Liver (tissue), 3 donors: ENCODE data around the gene MOV10L1.

ENCODE experiments used
- RXRA ChIP-seq, 2 donors: IDR thresholded peaks; 2 replicates each; pipeline ENCODE4 v1.6.1; 2017 to 2018; ENCODE audit warnings: antibody characterized with exemption in 2 of 2, mild to moderate bottlenecking in 1 of 2
- TF ChIP-seq, protein P1 (sequence below): fragments of 150-350 bp; IDR thresholded peaks from 2 replicates; pipeline ENCODE4 v1.5.1; 2017; ENCODE audit warnings: improper control_type of control experiment, low read depth, low read length; ENCODE audit not compliant: missing input control
- TF ChIP-seq, protein P2 (sequence below): IDR thresholded peaks from 2 replicates; pipeline ENCODE4 v1.6.1; 2016; ENCODE audit warnings: antibody characterized with exemption
- donor health status: healthy.
- donor health status: healthy.

DNA sequence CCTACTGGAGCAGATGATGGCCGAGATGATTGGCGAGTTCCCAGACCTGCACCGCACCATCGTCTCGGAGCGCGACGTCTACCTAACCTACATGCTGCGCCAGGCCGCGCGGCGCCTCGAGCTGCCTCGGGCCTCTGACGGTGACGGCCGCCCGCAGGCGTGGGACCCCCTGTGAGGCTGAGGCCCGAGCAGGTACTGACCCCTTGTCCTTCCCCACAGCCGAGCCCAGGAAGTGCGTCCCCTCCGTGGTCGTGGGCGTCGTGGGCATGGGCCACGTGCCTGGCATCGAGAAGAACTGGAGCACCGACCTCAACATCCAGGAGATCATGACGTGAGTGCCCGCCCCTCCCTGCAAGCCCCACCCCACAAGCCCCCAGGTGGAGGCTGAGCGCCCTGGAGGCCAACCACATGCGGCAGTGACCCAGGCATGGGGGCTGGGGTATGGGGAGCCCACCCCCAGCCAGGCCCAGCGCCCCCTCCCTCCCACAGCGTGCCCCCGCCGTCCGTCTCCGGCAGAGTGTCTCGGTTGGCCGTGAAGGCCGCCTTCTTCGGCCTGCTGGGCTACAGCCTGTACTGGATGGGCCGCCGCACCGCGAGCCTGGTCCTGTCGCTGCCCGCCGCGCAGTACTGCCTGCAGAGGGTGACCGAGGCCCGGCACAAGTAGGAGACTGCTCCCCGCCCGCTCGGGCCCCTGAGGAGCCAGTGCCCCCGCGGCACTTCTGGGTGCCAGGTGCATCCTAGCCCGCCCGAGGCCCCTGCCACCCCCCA is 108.2 kb downstream of the MOV10L1 start:
- no peak for TF ChIP-seq RXRA (IDR thresholded peaks at IDR 0.05)
- TF ChIP-seq, protein P1, sequence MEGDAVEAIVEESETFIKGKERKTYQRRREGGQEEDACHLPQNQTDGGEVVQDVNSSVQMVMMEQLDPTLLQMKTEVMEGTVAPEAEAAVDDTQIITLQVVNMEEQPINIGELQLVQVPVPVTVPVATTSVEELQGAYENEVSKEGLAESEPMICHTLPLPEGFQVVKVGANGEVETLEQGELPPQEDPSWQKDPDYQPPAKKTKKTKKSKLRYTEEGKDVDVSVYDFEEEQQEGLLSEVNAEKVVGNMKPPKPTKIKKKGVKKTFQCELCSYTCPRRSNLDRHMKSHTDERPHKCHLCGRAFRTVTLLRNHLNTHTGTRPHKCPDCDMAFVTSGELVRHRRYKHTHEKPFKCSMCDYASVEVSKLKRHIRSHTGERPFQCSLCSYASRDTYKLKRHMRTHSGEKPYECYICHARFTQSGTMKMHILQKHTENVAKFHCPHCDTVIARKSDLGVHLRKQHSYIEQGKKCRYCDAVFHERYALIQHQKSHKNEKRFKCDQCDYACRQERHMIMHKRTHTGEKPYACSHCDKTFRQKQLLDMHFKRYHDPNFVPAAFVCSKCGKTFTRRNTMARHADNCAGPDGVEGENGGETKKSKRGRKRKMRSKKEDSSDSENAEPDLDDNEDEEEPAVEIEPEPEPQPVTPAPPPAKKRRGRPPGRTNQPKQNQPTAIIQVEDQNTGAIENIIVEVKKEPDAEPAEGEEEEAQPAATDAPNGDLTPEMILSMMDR: no peak
- TF ChIP-seq, protein P2, sequence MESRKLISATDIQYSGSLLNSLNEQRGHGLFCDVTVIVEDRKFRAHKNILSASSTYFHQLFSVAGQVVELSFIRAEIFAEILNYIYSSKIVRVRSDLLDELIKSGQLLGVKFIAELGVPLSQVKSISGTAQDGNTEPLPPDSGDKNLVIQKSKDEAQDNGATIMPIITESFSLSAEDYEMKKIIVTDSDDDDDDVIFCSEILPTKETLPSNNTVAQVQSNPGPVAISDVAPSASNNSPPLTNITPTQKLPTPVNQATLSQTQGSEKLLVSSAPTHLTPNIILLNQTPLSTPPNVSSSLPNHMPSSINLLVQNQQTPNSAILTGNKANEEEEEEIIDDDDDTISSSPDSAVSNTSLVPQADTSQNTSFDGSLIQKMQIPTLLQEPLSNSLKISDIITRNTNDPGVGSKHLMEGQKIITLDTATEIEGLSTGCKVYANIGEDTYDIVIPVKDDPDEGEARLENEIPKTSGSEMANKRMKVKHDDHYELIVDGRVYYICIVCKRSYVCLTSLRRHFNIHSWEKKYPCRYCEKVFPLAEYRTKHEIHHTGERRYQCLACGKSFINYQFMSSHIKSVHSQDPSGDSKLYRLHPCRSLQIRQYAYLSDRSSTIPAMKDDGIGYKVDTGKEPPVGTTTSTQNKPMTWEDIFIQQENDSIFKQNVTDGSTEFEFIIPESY: no peak
